ENCODE results near the gene ARAF.

Gene ARAF

GRCh38 chrX:47568656-47569295, 7.8 kb downstream of the ARAF start:
- Histone ChIP-seq H3K9ac (no peak overlapping the region), H4K20me1 (peaks cover 0 to 41% (median 27%) of the 10 kb centered on the region in 11 experiments; a peak in 17 of 22 replicates), H3K36me3 (peaks cover 24 to 61% (median 44%) of the 10 kb centered on the region in 11 experiments; a peak in 21 of 22 replicates), H3K27ac (no peak overlapping the region), H3K27me3 (peaks cover 0 to 38% (median 28%) of the 10 kb centered on the region in 11 experiments; a peak in 17 of 22 replicates), H3K4me2 (no peak overlapping the region), H3K9me3 (replicated peaks in 1 of 11) (peaks cover 0 to 31% (median 13%) of the 10 kb centered on the region in 11 experiments; a peak in 9 of 22 replicates), H3K4me1 (peaks cover 44 to 66% (median 51%) of the 10 kb centered on the region in 10 experiments), H3K4me3 (no peak overlapping the region)
- TF ChIP-seq Cebpa-rat (IDR thresholded peaks at IDR 0.05) = no peak

- Histone ChIP-seq H3K4me2 (no peak overlapping the region), H4K20me1 (peaks cover 0 to 25% (median 20%) of the 10 kb centered on the region in 11 experiments; a peak in 17 of 22 replicates), H3K9me3 (replicated peaks in 1 of 11) (peaks cover 0 to 33% (median 13%) of the 10 kb centered on the region in 11 experiments; a peak in 9 of 22 replicates), H3K27ac (no peak overlapping the region), H3K4me3 (no peak overlapping the region), H3K9ac (no peak overlapping the region), H3K27me3 (peaks cover 0 to 48% (median 28%) of the 10 kb centered on the region in 11 experiments; a peak in 17 of 22 replicates), H3K4me1 (peaks cover 43 to 70% (median 63%) of the 10 kb centered on the region in 10 experiments), H3K36me3 (peaks cover 14 to 49% (median 39%) of the 10 kb centered on the region in 11 experiments; a peak in 20 of 22 replicates)
- no peak for TF ChIP-seq Cebpa-rat (IDR thresholded peaks at IDR 0.05)
Measured at GRCh38 chrX:47570794-47571193, 9.8 kb downstream of the ARAF start.

- Histone ChIP-seq H3K4me1 (peaks cover 41 to 73% (median 63%) of the 10 kb centered on the region in 10 experiments), H3K27me3 (peaks cover 0 to 50% (median 28%) of the 10 kb centered on the region in 11 experiments; a peak in 17 of 22 replicates), H3K4me3 (no peak overlapping the region), H3K9ac (no peak overlapping the region), H4K20me1 (peaks cover 0 to 23% (median 20%) of the 10 kb centered on the region in 11 experiments; a peak in 17 of 22 replicates), H3K27ac (peak overlapping the region in 1 of 11 experiments; percentile 26; a peak in 1 of 22 replicates), H3K4me2 (peak overlapping the region in 3 of 11 experiments; percentile 78 to 83 (median 81); a peak in 1 of 22 replicates), H3K36me3 (peaks cover 14 to 49% (median 39%) of the 10 kb centered on the region in 11 experiments; a peak in 20 of 22 replicates), H3K9me3 (replicated peaks in 1 of 11) (peaks cover 0 to 33% (median 13%) of the 10 kb centered on the region in 11 experiments; a peak in 9 of 22 replicates)
- TF ChIP-seq Cebpa-rat (IDR thresholded peaks at IDR 0.05) = no peak
Measured at GRCh38 chrX:47571215-47571614, 10.2 kb downstream of the ARAF start.

GRCh38 chrX:47571896-47572295, 10.9 kb downstream of the ARAF start:
- Histone ChIP-seq H3K27ac (peak overlapping the region in 1 of 11 experiments; percentile 26; a peak in 2 of 22 replicates), H3K36me3 (peaks cover 14 to 49% (median 37%) of the 10 kb centered on the region in 11 experiments; a peak in 20 of 22 replicates), H3K4me1 (peaks cover 35 to 71% (median 57%) of the 10 kb centered on the region in 10 experiments), H3K27me3 (peaks cover 0 to 50% (median 28%) of the 10 kb centered on the region in 11 experiments; a peak in 17 of 22 replicates), H3K4me3 (no peak overlapping the region), H4K20me1 (peaks cover 0 to 16% (median 14%) of the 10 kb centered on the region in 11 experiments; a peak in 14 of 22 replicates), H3K4me2 (peak overlapping the region in 9 of 11 experiments; percentile 69 to 87 (median 83); a peak in 14 of 22 replicates), H3K9me3 (replicated peaks in 1 of 11) (peaks cover 0 to 33% (median 13%) of the 10 kb centered on the region in 11 experiments; a peak in 9 of 22 replicates), H3K9ac (no peak overlapping the region)
- no peak for TF ChIP-seq Cebpa-rat (IDR thresholded peaks at IDR 0.05)

GRCh38 chrX:47572773-47573340, 11.9 kb downstream of the ARAF start:
- Histone ChIP-seq H3K4me1 (peaks cover 33 to 70% (median 53%) of the 10 kb centered on the region in 10 experiments), H4K20me1 (peaks cover 0 to 8% (median 6%) of the 10 kb centered on the region in 11 experiments; a peak in 7 of 22 replicates), H3K27me3 (peaks cover 0 to 51% (median 28%) of the 10 kb centered on the region in 11 experiments; a peak in 17 of 22 replicates), H3K9me3 (replicated peaks in 1 of 11) (peaks cover 0 to 33% (median 13%) of the 10 kb centered on the region in 11 experiments; a peak in 9 of 22 replicates), H3K4me2 (peak overlapping the region; percentile 42 to 87 (median 83); a peak in 20 of 22 replicates), H3K9ac (peak overlapping the region in 2 of 11 experiments; percentile 84 to 86; a peak in 2 of 22 replicates), H3K36me3 (peaks cover 14 to 41% (median 34%) of the 10 kb centered on the region in 11 experiments; a peak in 20 of 22 replicates), H3K27ac (peak overlapping the region in 8 of 11 experiments; percentile 86 to 94 (median 90); a peak in 13 of 22 replicates), H3K4me3 (no peak overlapping the region)
- no peak for TF ChIP-seq Cebpa-rat (IDR thresholded peaks at IDR 0.05)

- peaks cover 0 to 56% (median 28%) of the 10 kb centered on the region in 11 experiments; a peak in 17 of 22 replicates for H3K27me3 ChIP-seq
- H3K27ac ChIP-seq = peak overlapping the region; percentile 64 to 94 (median 88); a peak in 21 of 22 replicates
- no peak for TF ChIP-seq Cebpa-rat (IDR thresholded peaks at IDR 0.05)
- peaks cover 0 to 33% (median 13%) of the 10 kb centered on the region in 11 experiments; a peak in 9 of 22 replicates for H3K9me3 ChIP-seq (replicated peaks in 1 of 11)
- peaks cover 35 to 70% (median 58%) of the 10 kb centered on the region in 10 experiments for H3K4me1 ChIP-seq
- H3K4me2 ChIP-seq = peak overlapping the region; percentile 69 to 87 (median 83)
- H4K20me1 ChIP-seq = peaks cover 0 to 8% (median 0%) of the 10 kb centered on the region in 11 experiments; a peak in 4 of 22 replicates
- H3K4me3 ChIP-seq = peak overlapping the region in 9 of 10 experiments; percentile 36 to 65 (median 53); a peak in 15 of 20 replicates
- H3K36me3 ChIP-seq = peaks cover 14 to 36% (median 30%) of the 10 kb centered on the region in 11 experiments; a peak in 20 of 22 replicates
- peak overlapping the region; percentile 77 to 90 (median 80) for H3K9ac ChIP-seq
Measured at GRCh38 chrX:47573341-47574075, 12.5 kb downstream of the ARAF start.

GRCh38 chrX:47574076-47574546, 13.1 kb downstream of the ARAF start:
- Histone ChIP-seq H3K27me3 (peaks cover 0 to 60% (median 28%) of the 10 kb centered on the region in 11 experiments; a peak in 18 of 22 replicates), H3K4me2 (peak overlapping the region; percentile 69 to 87 (median 83)), H4K20me1 (peaks cover 0 to 8% (median 0%) of the 10 kb centered on the region in 11 experiments; a peak in 2 of 22 replicates), H3K9me3 (replicated peaks in 1 of 11) (peaks cover 0 to 33% (median 13%) of the 10 kb centered on the region in 11 experiments; a peak in 9 of 22 replicates), H3K36me3 (peaks cover 14 to 32% (median 26%) of the 10 kb centered on the region in 11 experiments; a peak in 20 of 22 replicates), H3K4me3 (peak overlapping the region in 9 of 10 experiments; percentile 36 to 65 (median 53); a peak in 18 of 20 replicates), H3K27ac (peak overlapping the region; percentile 64 to 94 (median 88); a peak in 21 of 22 replicates), H3K9ac (peak overlapping the region; percentile 77 to 90 (median 80)), H3K4me1 (peaks cover 41 to 76% (median 64%) of the 10 kb centered on the region in 10 experiments)
- TF ChIP-seq Cebpa-rat (IDR thresholded peaks at IDR 0.05) = no peak

Data from BLaER1 treated with 17β-estradiol and CSF1 and Interleukin-3, amounts not matched to agents 10 nM and 100 nM (cell line).